Left cardiac atrium (tissue), 4 donors: ENCODE results near the gene TMSB10. TPM values are rescaled to one million over a fixed set of nuclear protein-coding genes. Genes with fewer than 3 reads are reported as not detected.
"Not testable (repeated sequence)": the region's sequence is repeated elsewhere in the genome, so short reads cannot be mapped to it uniquely, and the experiment has no call there.

ENCODE experiments used
- ATAC-seq, 2 donors: fragments of 200-7000 bp; cut with Tn5 transposase; one replicate each; pipeline ENCODE4 v1.9.1; 2020; ENCODE audit warnings: mild to moderate bottlenecking in 2 of 2, moderate library complexity in 2 of 2
- DNase-seq: peaks from one replicate; pipeline ENCODE4 v3.0.0-alpha.2; 2020
- intact Hi-C, 2 donors: fragments of 100-400 bp; cut with DNase I; formaldehyde crosslinking; loops; one replicate each; pipeline versions ENCODE4 v1.14.1 to v1.15.1; 2022 to 2023
- long read RNA-seq: library from polyadenylated mRNA; unstranded; transcript quantifications from one replicate; pipeline ENCODE4 v2.0.0, GENCODE V29; 2021
- total RNA-seq, 2 donors: library from RNA; stranded (reverse); fragmentation: NEBNext Ultra II Directional; extraction: Animal tissue kit (Norgen Biotek cat#: 25700); gene quantifications; one replicate each; pipeline ENCODE4 v1.2.1, GENCODE V29; 2021
- donor health status: DM: no; HTN: yes; CAD: no.
- donor health status: DM: no; HTN: yes; CAD: no; lungs with severe emphysema.
- donor health status: DM: yes; HTN: yes; CAD: no.
- donor health status: Dilated cardiomyopathy.

The TMSB10 gene
- 100 to 1,000 TPM; 751 to 893 TPM for total RNA-seq
- long read RNA-seq, transcript TMSB10-201 (3 exons, 496 nt) = major isoform, 69 of 74 reads
- long read RNA-seq, partial matches to known transcripts = 4 of 74 reads
- long read RNA-seq, other reads (novel, unspliced or antisense) = 1 of 74 reads

GRCh38 chr2:84905181-84906107 lies at the start of gene TMSB10:
Gene TMSB10, plus strand, starts transcription at chr2:84905656.
- DNase-seq = peak; percentile 91
- peak; percentile 89 to 93 for ATAC-seq
- intact Hi-C loops = loop anchor here in 1 of 2 donors (2.0 kb wide), 1 partner anchor 23 kb away; no protein-coding TSS in a partner anchor

GRCh38 chr2:84855731-84856130 lies 49.7 kb upstream of the TMSB10 start:
- intact Hi-C loops = no loop called here
- no peak for ATAC-seq
- no peak for DNase-seq

GRCh38 chr2:84856787-84857186 lies 48.7 kb upstream of the TMSB10 start:
- intact Hi-C loops = no loop called here
- DNase-seq (no peak), ATAC-seq (no peak)

GRCh38 chr2:84857566-84857965 lies 47.9 kb upstream of the TMSB10 start:
- ATAC-seq (no peak), DNase-seq (no peak)
- intact Hi-C loops = no loop called here

- DNase-seq (no peak), ATAC-seq (no peak)
- intact Hi-C loops = no loop called here
These were observed 47.3 kb upstream of the TMSB10 start for GRCh38 chr2:84858123-84858522.

DNA sequence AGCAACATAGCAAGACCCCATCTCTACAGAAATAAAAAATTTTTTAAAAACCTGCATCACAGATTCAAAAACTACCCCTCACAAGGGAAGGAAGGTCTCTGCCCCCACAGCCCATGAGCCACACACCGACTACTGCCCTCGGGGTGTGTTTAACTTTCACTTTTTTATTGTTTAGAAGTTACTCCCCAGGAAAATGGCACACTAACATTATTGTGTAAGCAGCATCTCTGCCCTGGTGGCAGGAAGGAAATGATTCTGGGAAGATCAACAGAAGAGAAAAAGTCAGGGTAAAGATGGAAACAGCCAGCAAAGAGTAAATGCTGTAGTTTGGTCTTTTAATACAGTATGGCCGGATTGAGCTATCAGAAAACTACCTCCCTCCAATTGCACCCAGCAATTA lies 46.5 kb upstream of the TMSB10 start:
- ATAC-seq (no peak), DNase-seq (no peak)
- intact Hi-C loops = no loop called here

- ATAC-seq (no peak), DNase-seq (no peak)
- intact Hi-C loops = no loop called here
These were observed 43.9 kb upstream of the TMSB10 start for GRCh38 chr2:84861539-84861938.

- ATAC-seq = no peak
- intact Hi-C loops = no loop called here
- no peak for DNase-seq
These were observed 43.5 kb upstream of the TMSB10 start for GRCh38 chr2:84862006-84862405.

DNA sequence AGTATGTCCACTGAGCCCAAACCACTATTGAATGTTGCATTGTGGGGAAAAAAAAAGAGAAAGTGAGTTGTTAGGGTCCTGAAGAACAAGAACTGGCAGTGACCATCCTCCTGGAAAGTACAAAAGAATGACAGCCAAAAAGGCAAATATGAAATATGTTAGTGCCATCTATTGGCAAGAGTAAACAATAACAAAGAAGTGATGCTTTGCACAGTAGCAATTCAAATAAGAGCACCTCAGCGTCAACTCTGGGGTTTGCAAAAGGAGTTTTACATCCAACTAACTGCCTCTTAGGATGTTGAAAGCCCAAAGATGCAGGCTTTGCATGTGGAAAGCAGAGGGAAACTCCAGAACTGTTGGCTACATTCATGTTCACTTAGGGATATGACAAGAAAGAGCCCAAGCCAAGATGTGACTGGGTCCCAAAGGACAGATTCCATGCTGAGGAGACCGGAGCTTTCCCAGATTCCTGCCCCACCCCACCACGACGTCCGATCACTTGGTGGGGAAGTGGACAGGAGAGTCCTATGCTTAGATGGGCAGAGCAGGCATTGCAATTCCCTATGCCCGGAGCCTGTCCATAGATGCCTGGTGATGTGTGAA lies 40.2 kb upstream of the TMSB10 start:
- DNase-seq (no peak), ATAC-seq (peak in 1 of 2 donors; percentile 47)
- intact Hi-C loops = no loop called here

GRCh38 chr2:84866122-84866521 lies 39.3 kb upstream of the TMSB10 start:
- intact Hi-C loops = no loop called here
- ATAC-seq = no peak
- DNase-seq = no peak

- DNase-seq, ATAC-seq, intact Hi-C loops: not testable (repeated sequence)
These were observed 37.1 kb upstream of the TMSB10 start for GRCh38 chr2:84868327-84868726.

DNA sequence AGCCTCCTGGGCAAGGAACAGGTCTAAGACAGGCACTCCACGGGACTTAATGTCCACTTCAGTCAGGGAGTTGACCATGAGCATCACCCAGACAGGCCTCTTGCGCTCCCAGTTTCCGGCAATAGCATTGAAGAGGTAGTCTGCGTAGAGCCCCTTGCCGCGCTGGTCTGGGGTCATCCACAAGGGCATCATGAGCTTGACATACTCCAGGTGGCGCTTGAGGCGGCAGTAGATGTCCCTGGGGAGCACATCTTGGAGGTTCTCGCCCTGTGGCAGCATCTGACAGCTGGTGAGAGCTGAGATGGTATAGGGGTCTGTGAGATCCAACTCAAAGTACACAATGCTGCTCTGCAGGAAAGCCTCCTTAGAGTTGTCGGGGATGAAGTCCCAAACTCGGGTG lies 35.1 kb upstream of the TMSB10 start:
- ATAC-seq = no peak
- no peak for DNase-seq
- intact Hi-C loops = loop anchor here in 1 of 2 donors (10.0 kb wide), 1 partner anchor 376 kb away; no protein-coding TSS in a partner anchor

DNA sequence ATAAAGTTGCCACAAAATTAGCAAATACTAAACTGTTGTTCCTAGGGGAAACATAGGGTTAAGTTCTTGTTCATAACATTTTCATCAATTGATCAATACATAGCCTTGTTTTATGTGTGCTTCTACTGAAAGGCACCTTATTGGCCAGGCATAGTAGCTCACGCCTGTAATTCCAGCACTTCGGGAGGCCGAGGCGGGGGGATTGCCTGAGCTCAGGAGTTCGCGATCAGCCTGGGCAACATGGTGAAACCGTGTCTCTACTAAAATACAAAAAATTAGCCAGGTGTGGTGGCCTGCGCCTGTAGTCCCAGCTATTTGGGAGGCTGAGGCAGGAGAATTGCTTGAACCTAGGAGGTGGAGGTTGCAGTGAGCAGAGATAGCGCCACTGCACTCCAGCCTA lies 32.8 kb upstream of the TMSB10 start:
- intact Hi-C loops = loop anchor here in 1 of 2 donors (10.0 kb wide), 1 partner anchor 378 kb away; no protein-coding TSS in a partner anchor
- not testable (repeated sequence) for ATAC-seq, DNase-seq

DNA sequence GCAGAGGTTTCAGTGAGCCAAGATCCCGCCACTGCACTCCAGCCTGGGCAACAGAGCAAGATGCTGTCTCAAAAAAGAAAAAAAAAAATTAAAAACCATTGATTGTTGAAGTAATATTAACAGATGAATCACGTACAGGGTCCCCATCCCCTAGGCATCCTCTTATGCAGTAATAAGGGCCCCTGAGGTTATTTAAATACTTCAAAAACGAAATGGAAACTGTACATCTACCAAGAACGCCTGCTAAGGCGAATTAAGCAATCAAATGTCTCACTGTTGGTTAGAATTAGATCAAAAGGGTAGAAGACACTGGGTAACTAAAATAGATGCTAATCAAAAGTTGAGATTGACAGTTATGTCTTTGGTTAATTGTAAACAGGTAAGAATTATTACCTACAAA lies 32.1 kb upstream of the TMSB10 start:
- no peak for ATAC-seq
- intact Hi-C loops = loop anchor here in 1 of 2 donors (10.0 kb wide), 1 partner anchor 379 kb away; no protein-coding TSS in a partner anchor

GRCh38 chr2:84874381-84875212 lies 30.9 kb upstream of the TMSB10 start:
- intact Hi-C loops = loop anchor here in 1 of 2 donors (10.0 kb wide), 1 partner anchor 380 kb away; no protein-coding TSS in a partner anchor
- DNase-seq = no peak
- no peak for ATAC-seq

More for the DNA sequence above, 32.1 kb upstream of the TMSB10 start:
- DNase-seq = no peak

DNA sequence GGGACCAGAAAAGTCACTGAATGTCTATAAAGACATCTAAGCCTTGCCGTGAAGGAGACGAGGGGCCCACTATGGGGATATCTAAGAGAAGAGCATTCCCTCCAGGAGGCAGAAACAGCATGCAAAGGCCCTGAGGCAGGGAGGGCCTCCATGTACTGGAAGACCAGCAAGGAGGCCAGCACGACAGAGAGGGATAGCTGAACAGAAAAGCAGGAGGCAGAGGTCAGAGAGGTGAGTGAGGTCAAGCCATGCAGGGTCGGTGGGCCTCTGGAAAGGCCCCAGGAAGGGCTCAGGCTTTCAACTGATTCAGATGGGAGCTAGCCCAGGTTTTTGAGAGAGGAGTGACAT lies 30.3 kb upstream of the TMSB10 start:
- no peak for ATAC-seq
- DNase-seq = no peak
- intact Hi-C loops = loop anchor here in 1 of 2 donors (10.0 kb wide), 1 partner anchor 380 kb away; no protein-coding TSS in a partner anchor

DNA sequence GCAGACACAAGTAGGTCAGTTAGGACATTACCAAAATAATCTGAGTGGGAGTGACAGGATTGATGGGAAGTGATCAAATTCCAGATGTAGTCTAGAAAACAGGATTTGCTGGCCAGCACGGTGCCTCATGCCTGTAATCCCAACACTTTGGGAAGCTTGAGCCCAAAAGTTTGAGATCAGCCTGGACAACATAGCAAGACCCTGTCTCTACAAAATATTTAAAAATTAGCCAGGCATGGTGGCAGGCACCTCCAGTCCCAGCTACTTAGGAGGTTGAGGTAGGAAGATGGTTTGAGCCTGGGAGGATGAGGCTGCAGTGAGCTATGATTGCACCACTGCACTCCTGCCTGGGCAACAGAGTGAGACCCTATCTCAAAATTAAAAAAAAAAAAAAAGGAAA lies 29.8 kb upstream of the TMSB10 start:
- not testable (repeated sequence) for ATAC-seq, DNase-seq
- intact Hi-C loops = loop anchor here in 1 of 2 donors (10.0 kb wide), 1 partner anchor 381 kb away; no protein-coding TSS in a partner anchor

DNA sequence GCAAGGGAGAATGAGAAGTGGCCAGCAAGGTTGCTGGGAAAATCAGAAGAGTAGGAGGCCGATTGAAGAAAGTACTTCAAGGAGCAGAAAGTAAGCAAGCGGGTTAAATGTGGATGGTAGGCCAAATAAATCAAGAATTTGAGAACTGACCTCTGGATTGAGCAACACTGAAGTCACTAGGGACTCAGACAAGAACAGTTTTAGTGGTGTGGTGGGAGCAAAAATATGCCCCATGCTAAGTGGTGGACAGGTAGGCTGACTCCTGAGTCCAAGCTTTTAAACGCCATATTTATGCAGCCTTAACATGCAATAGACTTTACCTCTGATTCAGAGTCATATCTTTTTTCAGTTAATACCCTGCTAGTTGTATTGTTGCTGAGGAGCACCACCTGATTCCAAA lies 29.1 kb upstream of the TMSB10 start:
- DNase-seq (no peak), ATAC-seq (no peak)
- intact Hi-C loops = loop anchor here in 1 of 2 donors (10.0 kb wide), 1 partner anchor 382 kb away; no protein-coding TSS in a partner anchor

DNA sequence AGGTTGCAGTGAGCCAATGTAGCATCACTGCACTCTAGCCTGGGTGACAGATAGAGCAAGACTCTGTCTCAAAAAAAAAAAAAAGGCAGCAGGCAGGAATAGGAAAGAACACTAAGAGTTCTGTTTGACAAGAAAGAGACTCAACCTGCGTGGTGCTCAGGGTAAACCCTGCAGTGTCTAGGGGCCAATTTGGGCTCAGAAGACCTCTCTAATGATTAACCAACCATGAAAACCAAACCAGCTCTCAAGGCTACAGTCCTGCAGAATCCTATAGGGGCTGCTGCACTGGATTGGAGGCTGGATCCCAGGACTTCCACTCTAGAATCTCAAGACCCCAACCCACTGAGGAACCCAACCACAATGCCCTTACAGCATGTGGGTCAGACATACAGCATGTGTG lies 27.0 kb upstream of the TMSB10 start:
- DNase-seq = no peak
- ATAC-seq = no peak
- intact Hi-C loops = loop anchor here in 1 of 2 donors (10.0 kb wide), 1 partner anchor 384 kb away; no protein-coding TSS in a partner anchor
